ENCODE data around the gene PPIF.

PPIF gene

DNA sequence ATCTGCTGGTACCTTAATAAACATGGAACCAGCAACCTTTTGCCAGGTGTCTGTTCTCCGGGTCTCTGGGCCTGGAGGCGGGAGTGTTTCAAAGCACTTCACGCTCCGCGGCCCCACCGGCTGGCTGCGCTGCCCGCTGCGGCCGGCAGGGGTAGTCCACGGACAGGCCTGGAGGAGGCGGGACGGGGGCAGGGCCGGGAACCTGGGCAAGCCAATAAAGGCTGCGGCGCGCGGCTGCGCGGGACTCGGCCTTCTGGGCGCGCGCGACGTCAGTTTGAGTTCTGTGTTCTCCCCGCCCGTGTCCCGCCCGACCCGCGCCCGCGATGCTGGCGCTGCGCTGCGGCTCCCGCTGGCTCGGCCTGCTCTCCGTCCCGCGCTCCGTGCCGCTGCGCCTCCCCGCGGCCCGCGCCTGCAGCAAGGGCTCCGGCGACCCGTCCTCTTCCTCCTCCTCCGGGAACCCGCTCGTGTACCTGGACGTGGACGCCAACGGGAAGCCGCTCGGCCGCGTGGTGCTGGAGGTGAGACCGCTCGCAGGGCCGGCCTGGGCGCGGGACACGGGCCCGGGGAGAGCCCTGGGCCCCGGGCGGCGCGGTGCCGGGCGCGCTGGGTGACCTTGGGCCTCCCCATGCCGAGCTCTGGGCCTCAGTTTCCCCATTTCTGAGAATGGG is at the start of gene PPIF:
TSS of gene PPIF (plus strand) at position 244 of the 668 bp plus-strand sequence. CDS start at position 324, 80 bp downstream.
- peak in 1 of 2 experiments; percentile 58 for DNase-seq

DNA sequence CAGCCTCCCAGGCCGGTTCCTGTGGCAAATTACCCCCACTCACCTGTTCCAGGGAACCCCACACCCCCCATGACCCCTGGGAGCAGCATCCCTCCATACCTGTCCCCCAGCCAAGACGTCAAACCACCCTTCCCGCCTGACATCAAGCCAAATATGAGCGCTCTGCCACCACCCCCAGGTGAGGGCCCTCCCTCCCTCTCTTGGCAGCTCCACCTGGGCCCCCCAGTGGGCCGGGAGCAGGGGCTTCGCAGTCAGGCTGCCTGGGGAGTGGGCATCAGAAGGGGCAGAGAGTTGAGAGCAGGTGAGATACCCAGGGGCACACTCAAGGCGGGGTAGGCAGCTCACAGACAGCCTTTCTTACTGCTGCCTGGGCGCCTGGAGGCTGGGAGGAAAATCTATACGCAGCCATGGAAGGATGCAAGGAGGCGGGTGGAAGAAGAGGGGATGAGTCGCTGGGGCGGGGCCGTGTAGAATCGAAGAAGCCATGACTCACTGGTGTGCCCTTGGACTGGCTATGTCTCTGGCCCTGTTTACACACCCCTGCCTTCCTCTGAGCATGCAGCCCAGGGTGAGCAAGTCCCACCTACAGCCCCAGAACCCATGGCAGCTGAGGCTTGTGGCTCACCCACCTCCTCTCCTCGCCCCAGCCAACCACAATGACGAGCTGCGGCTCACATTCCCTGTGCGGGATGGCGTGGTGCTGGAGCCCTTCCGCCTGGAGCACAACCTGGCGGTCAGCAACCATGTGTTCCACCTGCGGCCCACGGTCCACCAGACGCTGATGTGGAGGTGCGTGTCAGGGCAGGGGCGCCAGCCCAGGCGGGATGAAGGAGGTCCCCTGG is 48.6 kb upstream of the PPIF start:
- peak; percentile 22 to 69 for DNase-seq

DNA sequence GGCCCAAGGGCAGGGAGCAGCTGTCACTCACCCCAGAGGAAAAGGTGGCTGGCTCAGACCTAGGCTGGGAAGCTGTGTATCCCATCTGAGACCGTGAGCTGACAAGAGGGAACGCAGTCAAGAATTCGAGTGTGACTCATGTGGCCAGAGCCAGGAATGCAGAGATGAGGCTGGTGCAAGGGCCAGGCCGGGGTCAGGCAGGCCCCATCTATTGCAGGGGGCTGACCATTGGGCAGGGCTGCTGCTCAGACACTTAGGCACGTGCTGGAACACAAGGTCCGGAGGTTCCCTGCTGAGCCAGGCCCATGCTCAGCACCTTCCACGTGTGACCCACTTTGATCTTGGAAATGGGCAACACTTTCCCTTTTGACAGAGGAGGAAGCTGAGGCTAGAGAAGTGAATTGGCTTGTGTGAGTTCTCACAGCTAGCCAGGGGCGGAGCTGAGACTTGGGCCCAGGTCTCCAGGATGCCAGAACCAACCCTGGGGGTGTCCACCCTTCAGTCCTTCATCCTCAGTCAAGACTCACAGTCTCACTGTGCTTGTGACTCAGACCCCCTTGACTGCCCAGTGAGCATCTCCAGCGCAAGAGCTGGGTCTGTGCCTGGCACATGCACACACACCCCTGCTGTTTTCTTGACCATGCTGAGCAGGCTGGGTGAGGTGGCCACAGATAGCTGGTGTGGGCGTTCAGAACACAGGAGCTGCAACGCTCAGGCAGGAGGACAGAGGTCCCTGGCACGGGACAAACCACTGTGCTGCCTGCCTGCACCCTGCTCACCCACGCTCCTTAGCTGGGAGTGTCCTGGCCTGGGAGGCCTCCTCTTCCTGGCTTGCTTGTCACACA is 47.6 kb upstream of the PPIF start:
- DNase-seq = no peak

DNA sequence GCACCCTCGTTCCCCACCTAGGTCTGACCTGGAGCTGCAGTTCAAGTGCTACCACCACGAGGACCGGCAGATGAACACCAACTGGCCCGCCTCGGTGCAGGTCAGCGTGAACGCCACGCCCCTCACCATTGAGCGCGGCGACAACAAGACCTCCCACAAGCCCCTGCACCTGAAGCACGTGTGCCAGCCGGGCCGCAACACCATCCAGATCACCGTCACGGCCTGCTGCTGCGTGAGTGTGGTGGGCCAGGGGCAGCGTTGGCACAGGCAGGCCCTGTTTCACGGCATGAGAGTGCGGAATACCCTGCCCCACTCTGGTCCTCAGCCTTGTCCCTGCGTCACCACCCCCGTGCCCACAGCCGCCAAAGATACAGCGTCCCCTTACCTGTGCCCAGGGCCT is 46.6 kb upstream of the PPIF start:
- no peak for DNase-seq

DNA sequence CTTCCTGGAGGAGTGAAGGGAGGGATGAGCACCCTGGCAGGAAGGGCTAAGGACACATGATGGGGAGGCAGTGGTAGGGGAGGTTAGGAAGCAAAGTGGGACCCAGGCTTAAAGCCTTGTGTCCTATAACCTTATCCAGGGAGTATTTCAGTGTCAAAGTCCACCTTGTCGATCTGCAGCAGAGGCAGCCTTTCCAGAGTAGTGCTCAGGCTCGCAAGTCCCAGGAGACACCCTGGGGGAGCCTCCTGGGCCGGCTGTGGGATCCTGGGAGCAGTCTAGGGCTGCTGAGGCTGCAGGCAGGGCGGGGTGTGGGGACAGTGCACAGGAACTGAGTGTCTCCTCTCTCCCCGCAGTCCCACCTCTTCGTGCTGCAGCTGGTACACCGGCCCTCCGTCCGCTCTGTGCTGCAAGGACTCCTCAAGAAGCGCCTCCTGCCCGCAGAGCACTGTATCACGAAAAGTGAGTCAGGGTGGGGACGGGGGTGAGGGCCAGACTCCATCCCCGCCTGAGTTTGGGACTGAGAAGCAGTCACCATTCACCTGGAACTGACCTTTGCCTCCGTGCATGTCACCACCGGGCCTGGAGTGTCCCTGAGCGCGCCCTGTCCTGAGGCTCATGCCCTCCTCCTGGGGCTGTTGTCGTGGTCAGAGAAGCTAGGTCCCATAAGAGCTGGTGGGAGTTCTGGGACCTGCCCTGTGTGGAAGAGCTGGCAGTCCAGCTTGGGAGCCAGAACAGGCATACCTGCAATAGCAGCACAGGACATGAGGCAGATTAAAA is 45.3 kb upstream of the PPIF start:
- DNase-seq = no peak

DNA sequence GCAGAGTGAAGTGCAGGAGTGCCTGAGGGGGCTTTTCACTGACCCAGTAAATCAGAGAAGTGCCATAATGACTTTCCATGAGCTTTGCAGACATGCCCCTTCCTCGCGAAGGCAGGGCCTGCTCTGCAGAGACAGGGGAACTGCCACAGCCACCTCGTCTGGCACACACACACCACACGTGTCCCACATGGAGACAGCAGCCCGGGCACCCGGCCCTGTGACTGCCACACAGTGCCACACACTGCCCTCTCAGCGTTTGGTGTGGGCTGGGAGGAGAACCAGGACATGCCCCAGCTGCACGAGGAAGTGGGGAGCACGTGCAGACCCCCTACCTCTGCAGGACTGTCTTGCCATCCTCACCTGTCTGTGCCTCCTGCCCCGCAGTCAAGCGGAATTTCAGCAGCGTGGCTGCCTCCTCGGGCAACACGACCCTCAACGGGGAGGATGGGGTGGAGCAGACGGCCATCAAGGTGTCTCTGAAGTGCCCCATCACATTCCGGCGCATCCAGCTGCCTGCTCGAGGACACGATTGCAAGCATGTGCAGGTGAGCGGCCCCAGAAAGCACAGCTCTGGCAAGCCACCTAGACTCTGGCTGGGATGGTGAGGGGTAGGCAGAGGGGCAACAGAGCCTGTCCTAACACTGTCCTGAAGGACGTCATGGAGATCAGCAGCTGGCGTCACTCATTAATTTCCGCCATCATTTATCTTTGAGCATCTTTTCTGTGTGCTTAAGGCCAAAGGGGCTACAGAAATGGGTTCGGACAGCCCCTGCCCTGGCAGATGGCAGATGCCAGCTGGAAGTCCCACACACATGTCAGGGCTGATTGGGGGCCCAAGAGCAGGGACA is 43.4 kb upstream of the PPIF start:
- no peak for DNase-seq

DNA sequence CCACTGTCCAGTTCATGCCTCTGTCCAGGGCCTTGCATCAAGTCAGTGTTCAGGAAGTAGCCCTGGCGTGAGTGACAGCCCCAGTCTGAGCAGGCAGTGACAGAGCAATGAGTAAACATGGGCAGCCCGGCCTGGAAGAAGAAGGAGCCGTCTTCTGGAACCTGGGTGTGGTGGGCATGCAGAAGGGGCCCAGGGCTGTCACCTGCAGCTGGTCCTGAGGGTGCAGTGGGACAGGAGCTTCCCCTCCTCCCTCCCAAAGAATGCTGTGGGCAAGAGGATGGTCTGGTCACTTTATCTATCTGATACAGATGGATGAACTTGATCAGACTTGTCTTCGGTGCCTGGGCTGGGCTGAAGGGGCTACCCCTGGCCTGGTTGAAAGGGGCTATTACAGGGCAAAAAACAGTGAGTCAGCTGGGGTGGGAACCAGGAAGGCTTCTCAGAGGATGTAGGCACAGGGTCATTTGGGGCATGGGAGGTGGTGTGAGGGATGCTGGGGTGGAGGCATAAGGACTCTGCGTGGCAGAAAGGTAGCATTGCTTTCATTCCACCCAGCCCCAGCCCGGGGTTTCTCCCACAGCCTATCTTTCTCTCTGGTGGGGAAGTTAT is 42.7 kb upstream of the PPIF start:
- no peak for DNase-seq

DNA sequence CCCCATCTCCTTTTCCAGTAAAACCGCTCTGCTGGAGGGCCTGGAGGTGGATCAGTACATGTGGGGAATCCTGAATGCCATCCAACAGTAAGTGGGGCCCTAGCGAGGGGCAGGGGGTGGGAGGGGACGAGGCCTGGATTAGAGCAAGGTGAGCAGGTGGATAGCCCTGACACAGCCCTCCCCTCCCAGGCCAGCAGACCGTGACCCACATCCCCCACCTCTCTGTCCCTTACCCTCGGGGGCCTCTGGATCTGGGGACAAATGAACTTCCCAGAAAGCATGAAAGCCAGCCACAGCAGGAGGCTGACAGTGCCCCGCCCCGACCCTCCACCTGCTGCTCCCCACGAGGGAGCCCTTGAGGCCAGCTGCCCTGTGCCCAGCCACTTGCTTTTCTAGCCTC is 41.8 kb upstream of the PPIF start:
- DNase-seq = no peak

DNA sequence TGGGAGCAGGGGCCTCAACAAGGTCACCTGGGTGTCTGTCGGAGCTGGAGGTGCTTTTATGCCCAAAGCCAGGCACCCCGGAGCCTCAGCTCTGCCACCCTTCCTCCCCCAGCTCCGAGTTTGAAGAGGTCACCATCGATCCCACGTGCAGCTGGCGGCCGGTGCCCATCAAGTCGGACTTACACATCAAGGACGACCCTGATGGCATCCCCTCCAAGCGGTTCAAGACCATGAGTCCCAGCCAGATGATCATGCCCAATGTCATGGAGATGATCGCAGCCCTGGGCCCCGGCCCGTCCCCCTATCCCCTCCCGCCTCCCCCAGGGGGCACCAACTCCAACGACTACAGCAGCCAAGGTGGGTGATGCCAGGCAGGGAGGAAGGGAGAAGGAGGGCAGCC is 41.3 kb upstream of the PPIF start:
- no peak for DNase-seq

DNA sequence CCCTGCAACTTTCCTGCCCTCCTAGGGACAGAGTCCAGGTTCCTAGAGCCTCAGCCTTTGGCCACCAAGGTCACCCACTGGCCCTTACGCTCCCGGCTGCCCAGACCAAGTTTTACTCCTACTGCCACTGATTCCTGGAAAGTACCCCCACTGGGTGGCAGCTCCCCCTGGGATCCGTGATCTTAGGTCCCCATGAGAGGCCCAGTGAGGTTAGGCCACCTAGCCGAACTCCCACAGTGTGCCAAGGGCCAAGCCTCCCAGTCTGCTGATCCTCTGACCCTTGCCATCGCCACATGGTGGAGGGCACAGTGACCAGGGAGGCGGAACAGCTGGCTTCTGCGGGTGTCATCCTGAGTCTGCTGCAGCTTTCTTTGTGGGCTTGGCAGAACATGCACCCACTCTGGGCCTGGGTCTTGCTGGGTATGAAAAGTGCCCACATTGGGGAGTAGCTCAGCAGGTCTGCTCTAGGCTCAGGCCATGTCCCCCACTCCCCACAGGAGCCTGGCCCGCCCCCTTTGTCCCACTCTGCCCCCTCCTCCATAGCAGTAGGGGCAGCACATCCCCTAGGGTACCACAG is 40.5 kb upstream of the PPIF start:
- DNase-seq = no peak

DNA sequence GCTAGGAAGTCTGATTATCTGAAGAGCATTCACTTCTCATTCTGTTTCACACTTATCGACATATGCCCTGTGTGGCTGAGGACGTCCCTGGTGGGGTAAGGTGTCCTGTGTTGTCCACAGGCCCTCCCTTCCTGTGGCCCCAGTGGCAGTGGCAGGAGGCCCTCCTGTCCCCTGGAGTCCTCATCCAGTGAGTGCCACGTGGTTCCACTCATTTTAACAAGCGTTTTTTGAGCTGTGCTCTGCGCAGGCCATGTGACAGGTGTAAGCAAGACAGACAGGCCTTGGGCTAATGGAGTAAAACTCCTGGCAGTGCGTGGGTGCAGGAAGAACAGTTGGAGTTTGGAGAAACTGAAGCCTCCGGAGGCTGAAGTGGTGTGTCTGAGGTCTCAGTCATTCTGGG is 39.3 kb upstream of the PPIF start:
- DNase-seq = no peak

DNA sequence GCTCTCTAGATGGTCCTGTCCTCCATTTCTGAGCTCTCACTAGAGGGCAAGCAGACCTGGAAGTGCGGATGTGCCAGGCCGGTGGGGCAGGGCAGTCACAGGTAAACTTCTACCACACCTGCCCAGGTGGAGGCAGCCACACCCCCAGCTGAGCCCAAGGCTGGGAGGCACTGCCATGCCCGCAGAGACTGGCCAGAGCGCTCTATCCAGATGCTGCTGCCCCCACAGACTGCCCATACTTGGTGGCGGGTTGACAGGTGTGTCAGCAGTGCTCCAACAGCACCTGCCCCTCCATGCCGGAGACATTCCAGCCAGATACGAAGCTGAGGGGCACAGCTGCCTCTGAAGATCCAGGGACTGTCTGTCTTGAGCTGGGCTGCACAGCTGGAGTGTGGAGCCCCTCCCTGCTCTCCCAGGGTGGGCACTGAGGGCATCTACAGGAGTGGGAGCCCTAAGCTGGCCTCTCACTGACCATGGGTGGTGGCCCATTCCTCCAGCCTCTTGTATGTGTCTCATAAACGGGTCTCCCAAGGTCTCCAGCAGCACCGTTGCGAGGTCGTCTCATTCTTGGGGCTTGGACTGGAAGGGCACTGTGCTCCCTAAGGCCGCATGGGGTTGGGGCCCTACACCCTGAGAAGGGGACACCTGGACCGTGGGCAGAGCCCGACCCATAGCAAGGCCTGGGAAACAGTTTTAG is 38.2 kb upstream of the PPIF start:
- no peak for DNase-seq

DNA sequence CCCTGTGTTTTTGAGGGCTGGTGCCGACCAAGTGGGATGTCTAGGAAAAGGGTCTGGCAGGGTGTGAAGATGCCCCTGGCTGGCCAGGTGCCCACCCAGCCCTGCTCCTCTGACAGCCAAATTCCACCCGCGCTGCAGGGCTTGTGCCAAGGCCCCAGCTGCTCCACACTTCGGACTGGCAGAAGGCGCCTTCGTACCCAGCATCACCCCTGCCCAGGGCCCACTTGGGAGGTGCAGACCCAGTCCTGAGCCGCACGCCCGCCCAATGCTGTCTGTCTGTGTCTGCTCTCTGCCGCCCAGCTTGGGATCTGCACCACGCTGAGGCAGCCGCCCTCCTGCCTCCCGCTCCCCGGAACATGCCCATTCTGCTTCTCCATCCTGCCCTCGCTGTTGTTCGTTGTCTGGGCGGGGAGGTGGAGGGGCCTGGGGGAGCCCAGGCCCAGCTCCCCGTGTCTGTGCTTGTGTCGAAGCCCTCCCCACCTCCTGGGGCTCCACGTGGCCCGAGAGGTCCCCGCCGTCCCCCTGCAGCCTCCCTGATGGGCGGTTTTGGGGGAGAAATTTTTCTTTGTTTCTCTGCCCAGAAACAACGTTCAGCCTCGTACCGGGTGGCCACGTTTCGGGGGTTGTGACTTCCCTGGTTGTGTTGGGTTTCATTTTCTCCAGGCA is 36.9 kb upstream of the PPIF start:
- no peak for DNase-seq

DNA sequence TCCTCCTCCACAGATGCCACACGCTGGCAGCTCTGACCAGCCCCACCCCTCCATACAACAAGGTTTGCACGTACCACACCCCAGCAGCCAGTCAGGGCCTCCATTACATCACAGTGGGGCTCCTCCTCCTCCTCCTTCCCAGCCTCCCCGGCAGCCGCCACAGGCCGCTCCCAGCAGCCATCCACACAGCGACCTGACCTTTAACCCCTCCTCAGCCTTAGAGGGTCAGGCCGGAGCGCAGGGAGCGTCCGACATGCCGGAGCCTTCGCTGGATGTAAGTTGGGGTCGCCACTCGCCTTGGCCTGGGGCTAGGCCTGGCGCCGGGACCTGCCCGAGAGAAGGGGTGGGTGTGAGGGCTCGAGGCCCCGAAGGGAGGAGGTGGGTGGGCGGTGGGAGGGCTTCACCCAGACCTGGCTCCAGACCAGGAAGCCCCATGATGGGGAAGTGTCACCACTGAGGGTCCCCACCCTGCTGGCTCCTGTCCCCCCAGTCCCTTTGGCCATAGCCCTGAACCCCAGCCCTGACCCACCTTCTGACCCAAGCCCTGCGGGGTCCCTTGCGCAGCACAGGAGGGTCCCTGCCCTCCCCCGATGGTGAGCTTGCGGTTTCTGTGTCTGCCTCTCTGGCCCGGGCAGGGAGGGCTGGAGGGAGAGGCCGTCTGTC is 36.2 kb upstream of the PPIF start:
- DNase-seq = no peak

DNA sequence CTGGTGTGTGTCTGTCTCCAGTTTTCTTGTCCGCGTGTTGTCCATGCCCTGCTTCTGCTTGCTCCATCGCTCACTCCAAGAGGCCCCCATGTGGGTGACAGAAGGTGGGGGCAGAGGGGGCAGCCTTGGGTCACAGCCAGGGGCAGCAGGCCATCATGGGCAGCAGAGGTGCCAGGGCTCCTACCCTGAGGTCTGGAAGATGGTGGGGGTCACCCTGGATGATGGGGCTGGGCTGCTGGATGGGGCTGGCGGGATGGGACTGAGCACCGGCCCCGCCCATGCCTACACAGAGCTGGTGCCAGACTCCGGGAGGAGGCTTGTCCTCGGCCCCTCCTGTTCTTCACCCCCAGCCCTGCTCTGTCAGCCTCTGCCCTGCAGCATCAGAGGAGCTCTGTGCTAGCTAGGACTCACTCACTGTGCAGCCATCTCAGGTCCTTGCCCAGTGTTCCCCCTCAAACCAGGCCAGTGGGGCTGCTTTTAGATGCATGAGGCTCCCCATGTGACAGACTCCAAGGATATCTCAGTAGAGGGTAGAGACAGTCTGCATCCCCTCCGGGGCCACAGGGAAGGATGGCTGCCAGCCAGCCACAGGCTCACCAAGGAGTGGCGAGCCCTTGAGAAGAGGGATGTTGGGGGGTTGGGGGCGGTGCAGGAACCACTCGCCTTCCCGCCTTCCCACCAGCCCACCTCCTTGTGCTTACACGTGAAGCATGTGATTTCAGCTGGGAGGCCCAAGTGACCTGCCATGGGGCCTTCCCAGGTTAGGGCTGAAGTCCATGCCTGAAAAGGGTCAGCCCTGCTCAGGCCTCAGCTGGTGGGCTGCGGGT is 35.5 kb upstream of the PPIF start:
- DNase-seq = no peak

DNA sequence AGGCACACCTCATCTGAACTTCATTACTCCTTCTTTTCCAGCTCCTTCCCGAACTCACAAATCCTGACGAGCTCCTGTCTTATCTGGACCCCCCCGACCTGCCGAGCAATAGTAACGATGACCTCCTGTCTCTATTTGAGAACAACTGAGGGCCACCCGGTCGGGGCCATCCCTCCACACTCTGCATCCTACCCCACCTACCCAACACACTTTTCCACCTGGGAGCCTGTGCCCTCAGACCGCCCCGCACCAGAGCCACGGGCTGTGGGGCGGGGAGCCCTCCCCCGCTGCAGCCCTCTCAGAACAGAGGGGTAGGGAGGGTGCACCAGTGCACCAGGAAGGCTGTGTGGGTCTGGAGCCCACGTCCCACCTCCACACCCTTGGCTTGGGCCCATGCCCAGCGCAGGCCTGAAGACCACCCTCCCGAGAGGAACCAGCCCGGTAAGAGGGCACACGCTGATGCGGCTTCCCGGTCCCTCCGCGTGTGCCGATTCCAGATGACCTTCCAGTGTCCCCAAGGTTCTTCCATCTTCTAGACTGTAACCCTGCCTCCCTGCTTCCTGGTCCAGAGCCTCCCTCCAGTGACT is 34.6 kb upstream of the PPIF start:
- no peak for DNase-seq

DNA sequence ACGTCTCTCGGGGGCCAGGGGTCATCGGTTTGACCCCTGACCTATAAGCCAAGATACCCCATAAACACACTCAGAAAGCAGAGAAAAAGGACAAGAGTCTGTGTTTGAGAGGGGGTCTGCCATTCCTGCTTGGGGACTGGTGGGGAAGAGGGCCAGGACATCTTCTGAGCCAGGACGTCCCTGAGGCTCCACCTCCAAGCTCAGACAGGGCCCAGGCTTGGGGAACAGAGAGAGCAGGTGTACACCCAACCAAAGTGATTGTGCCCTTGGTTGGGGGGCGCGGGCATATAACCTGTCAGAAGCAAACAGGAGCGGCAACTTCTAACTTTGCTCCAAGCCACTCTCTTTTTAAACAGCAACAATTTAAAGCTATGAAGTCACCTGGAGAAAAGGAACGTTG is 33.9 kb upstream of the PPIF start:
- no peak for DNase-seq

DNA sequence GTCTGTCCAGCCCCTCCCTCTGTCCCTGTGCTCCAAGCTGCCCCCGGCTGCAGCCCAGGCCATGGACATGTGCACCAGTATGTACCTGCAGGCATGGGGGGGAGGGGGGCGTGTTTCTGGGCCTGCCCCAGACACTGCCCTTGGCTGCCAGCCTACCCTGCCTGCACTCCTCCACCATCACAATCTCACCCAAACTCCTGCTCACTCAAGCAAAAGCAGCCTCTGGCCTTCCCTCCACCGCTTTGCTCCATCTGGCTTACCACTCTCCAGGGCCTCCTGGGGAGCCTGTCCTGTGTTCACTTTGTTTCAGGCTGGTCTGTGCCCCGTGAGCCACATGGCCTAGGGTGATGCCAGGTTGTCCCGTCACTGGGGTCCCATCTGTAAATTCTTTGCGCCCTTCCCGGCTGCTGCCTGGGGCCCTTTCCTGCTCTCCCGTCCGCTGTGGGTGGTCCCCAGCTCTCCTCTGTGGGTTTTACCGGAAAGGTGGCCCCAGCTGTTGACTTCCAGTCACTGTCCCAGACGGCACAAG is 33.3 kb upstream of the PPIF start:
- DNase-seq = no peak

All from SW 1271 (cell line).